ENCODE data around the gene NAIP.
"Not testable (repeated sequence)": the region's sequence is repeated elsewhere in the genome, so short reads cannot be mapped to it uniquely, and the experiment has no call there.

DNA sequence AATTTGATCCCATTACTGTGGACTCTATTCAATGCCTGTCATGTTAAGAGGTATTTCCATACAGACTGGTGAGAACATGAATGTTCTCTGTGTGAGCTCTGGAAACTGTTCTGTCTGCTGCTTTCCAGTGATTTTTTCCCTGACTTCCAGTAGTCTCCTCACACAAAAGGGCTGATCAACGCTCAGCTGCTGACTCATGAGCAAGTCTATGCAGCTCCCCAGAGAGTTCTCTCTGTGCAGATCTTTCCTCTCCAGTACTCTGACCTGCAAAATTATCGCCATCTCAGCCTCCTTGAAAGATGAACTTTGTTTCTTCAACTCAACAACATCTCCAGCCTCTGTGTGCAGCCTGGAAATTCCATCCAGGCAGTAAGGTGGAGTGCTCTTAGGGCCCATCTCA is 19.0 kb upstream of the NAIP start:
- TF ChIP-seq CTCF, POLR2AphosphoS5 (IDR thresholded peaks at IDR 0.05): not testable (repeated sequence)
